GM12892 (cell line): ENCODE data around the gene DLEU7.

Experiments used
- POLR2A ChIP-seq: IDR thresholded peaks from 2 replicates; pipeline ENCODE4 v1.6.1; 2011; ENCODE audit warnings: low read depth, low read length, control low read depth
- TAF1 ChIP-seq: IDR thresholded peaks from 2 replicates; pipeline ENCODE4 v1.6.1; 2011; ENCODE audit warnings: low read depth, mild to moderate bottlenecking, control low read depth, low read length, borderline replicate concordance

- TF ChIP-seq POLR2A (no peak), TAF1 (no peak)
Measured at GRCh38 chr13:50891206-50891605, 47.7 kb upstream of the DLEU7 start.
